ENCODE measurements around the gene MT1A.
A peak's percentile ranks its signal among the peaks of the same experiment; 100 is the strongest.
"Not testable (repeated sequence)": the region's sequence is repeated elsewhere in the genome, so short reads cannot be mapped to it uniquely, and the experiment has no call there.

Gene MT1A

DNA sequence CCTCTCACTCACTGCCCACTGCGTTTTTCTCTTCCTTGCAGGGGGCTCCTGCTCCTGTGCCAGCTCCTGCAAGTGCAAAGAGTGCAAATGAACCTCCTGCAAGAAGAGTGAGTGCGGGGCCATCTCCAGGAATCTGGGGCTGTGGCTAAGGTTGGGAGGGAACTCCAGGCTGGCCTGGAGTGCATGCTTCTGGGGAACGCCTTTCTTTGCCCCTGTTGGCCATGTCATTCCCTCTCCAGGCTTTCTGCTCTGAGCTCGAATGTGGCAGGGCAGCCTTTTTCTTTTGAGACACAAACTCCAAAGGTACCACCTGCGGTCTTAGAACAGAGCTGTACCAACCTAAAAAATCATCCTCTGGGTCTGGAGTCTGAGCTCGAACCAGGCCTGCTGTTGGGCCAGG is 20.3 kb upstream of the MT1A start:
- H3K27me3 Mint-ChIP-seq (ENCODE audit: low read depth): peaks cover 86% of the 10 kb centered on the region
- no peaks in the 10 kb centered on the region for H3K9me3 Mint-ChIP-seq
- TF ChIP-seq CTCF (IDR thresholded peaks at IDR 0.05; ENCODE audit: unreplicated experiment in 3 of 3): no peak
- H3K36me3 Mint-ChIP-seq (ENCODE audit: low read depth): no peaks in the 10 kb centered on the region
- no peak overlapping the region for H3K27ac Mint-ChIP-seq
- H3K4me3 Mint-ChIP-seq: peak overlapping the region in 2 of 3 experiments; percentile 79 to 85
- H3K4me1 Mint-ChIP-seq: peaks cover 5% of the 10 kb centered on the region

GRCh38 chr16:56620339-56620897 is 18.0 kb upstream of the MT1A start:
- H3K9me3 Mint-ChIP-seq: no peaks in the 10 kb centered on the region
- H3K4me3 Mint-ChIP-seq: no peak overlapping the region
- H3K27ac Mint-ChIP-seq: no peak overlapping the region
- H3K4me1 Mint-ChIP-seq: peaks cover 5% of the 10 kb centered on the region
- H3K27me3 Mint-ChIP-seq (ENCODE audit: low read depth): peaks cover 97% of the 10 kb centered on the region
- no peaks in the 10 kb centered on the region for H3K36me3 Mint-ChIP-seq (ENCODE audit: low read depth)
- TF ChIP-seq CTCF (IDR thresholded peaks at IDR 0.05; ENCODE audit: unreplicated experiment in 3 of 3): no peak

DNA sequence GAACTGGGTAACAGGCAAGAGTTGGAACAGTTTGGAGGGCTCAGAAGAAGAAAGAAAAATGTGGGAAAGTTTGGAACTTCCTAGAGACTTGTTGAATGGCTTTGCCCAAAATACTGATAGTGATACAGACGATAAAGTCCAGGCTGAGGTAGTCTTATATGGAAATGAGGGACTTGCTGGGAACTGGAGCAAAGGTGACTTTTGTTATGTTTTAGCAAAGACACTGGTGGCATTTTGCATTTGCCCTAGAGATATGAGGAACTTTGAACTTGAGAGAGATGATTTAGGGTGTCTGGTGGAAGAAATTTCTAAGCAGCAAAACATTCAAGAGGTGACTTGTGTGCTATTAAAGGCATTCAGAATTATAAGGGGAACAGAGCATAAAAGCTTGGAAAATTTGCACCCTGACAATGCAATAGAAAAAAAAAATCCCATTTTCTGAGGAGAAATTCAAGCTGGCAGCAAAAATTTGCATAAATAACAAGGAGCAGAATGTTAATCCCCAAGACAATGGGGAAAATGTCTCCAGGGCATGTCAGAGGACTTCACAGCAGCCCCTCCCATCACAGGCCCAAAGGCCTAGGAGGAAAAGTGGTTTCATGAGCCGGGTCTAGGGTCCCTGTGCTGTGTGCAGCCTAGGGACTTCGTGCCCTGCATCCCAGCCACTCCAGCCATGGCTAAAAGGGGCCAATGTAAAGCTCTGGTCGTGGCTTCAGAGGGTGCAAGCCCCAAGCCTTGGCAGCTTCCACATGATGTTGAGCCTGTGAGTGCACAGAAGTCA is 16.6 kb upstream of the MT1A start:
- H3K4me3 Mint-ChIP-seq: peak overlapping the region in 2 of 3 experiments; percentile 14 to 28
- peaks cover 98% of the 10 kb centered on the region for H3K27me3 Mint-ChIP-seq (ENCODE audit: low read depth)
- H3K4me1 Mint-ChIP-seq: peaks cover 10% of the 10 kb centered on the region
- H3K36me3 Mint-ChIP-seq (ENCODE audit: low read depth); H3K9me3 Mint-ChIP-seq: not testable (repeated sequence)
- H3K27ac Mint-ChIP-seq: peak overlapping the region in 1 of 3 experiments; percentile 30

GRCh38 chr16:56623184-56623583 is 15.3 kb upstream of the MT1A start:
- H3K27ac Mint-ChIP-seq: not testable (repeated sequence)

GRCh38 chr16:56623637-56624036 is 14.8 kb upstream of the MT1A start:
- Mint-ChIP-seq H3K4me3 (no peak overlapping the region), H3K36me3 (ENCODE audit: low read depth) (no peaks in the 10 kb centered on the region), H3K9me3 (no peaks in the 10 kb centered on the region), H3K4me1 (peaks cover 5% of the 10 kb centered on the region), H3K27ac (no peak overlapping the region), H3K27me3 (ENCODE audit: low read depth) (peaks cover 94% of the 10 kb centered on the region)
- TF ChIP-seq CTCF (IDR thresholded peaks at IDR 0.05; ENCODE audit: unreplicated experiment in 3 of 3): no peak

More at GRCh38 chr16:56623184-56623583, 15.3 kb upstream of the MT1A start:
- H3K36me3 Mint-ChIP-seq (ENCODE audit: low read depth); H3K9me3 Mint-ChIP-seq; H3K4me1 Mint-ChIP-seq; H3K4me3 Mint-ChIP-seq: not testable (repeated sequence)
- H3K27me3 Mint-ChIP-seq (ENCODE audit: low read depth): peaks cover 94% of the 10 kb centered on the region

DNA sequence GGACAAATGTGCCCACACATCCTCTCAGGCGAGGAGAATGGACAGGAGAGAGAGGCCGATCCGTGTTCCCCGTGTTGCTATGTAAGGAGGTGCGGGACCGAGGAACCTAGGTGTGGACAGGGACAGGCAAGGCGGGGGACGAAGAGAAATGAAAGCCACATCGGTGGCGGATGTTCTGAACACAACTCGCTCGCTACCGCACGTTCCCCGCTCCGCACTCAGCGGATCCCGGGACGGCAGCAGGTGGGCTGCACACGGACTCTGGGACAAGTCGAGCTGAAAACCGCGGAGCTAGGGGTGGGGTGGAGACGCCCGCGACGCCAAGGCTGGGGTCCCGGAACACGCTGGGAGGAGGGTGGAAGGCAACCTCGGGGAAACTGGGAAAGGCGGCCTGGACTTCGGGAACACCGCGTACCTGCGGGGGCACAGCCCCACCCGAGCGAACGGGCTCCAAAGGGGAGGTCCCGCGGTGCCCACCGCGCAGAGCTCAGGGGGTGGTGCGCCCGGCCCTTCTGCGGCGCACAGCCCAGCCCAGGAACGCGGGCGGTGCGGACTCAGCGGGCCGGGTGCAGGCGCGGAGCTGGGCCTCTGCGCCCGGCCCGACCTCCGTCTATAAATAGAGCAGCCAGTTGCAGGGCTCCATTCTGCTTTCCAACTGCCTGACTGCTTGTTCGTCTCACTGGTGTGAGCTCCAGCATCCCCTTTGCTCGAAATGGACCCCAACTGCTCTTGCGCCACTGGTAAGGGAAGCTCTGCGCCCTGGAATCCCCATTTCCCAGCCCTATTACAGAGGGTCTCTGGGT is 13.1 kb upstream of the MT1A start, which contains the start of gene MT1E:
Gene MT1E (plus strand): TSS at position 642 of the 803 bp plus-strand sequence. CDS start 71 bp downstream, at position 713.
- peaks cover 5% of the 10 kb centered on the region for H3K4me1 Mint-ChIP-seq

More for the DNA sequence above, 13.1 kb upstream of the MT1A start, which contains the start of gene MT1E:
- no peak for TF ChIP-seq CTCF (IDR thresholded peaks at IDR 0.05; ENCODE audit: unreplicated experiment in 3 of 3)
- H3K36me3 Mint-ChIP-seq (ENCODE audit: low read depth): no peaks in the 10 kb centered on the region
- no peaks in the 10 kb centered on the region for H3K9me3 Mint-ChIP-seq
- H3K4me3 Mint-ChIP-seq: peak within 1 kb of the TSS; percentile 87 to 93 (median 89)
- peaks cover 94% of the 10 kb centered on the region for H3K27me3 Mint-ChIP-seq (ENCODE audit: low read depth)
- H3K27ac Mint-ChIP-seq: peak within 1 kb of the TSS; percentile 13 to 92 (median 83)

Measured in nephron (organoid).